Hepatocyte (in vitro differentiated cells): ENCODE data around the gene ZNF319. TPM values are rescaled to one million over a fixed set of nuclear protein-coding genes. Genes with fewer than 3 reads are reported as not detected.

Source experiments
- DNase-seq: peaks from one replicate; pipeline ENCODE4 v3.0.0-alpha.2; 2016; ENCODE audit warnings: low spot score
- H2AFZ ChIP-seq: fragments of 200-600 bp; sonication (generic); 2 replicates; pipeline ENCODE4 v1.6.0; 2016; ENCODE audit warnings: antibody characterized with exemption, mild to moderate bottlenecking
- H3K27ac ChIP-seq: fragments of 200-600 bp; sonication (generic); 2 replicates; pipeline ENCODE4 v1.5.1; 2016; ENCODE audit warnings: mild to moderate bottlenecking
- H3K27me3 ChIP-seq: fragments of 200-600 bp; sonication (generic); 2 replicates; pipeline ENCODE4 v1.6.1; 2016
- H3K36me3 ChIP-seq: fragments of 200-600 bp; sonication (generic); replicated peaks from 2 replicates; pipeline ENCODE4 v1.5.1; 2016; ENCODE audit warnings: low read depth; ENCODE audit not compliant: insufficient read depth
- H3K4me1 ChIP-seq: fragments of 200-600 bp; sonication (generic); 2 replicates; pipeline ENCODE4 v1.5.1; 2016; ENCODE audit warnings: mild to moderate bottlenecking, moderate library complexity; ENCODE audit not compliant: insufficient read depth
- H3K4me2 ChIP-seq: fragments of 200-600 bp; sonication (generic); 2 replicates; pipeline ENCODE4 v1.6.0; 2016
- H3K4me3 ChIP-seq: fragments of 200-600 bp; sonication (generic); 2 replicates; pipeline ENCODE4 v1.5.1; 2016; ENCODE audit warnings: mild to moderate bottlenecking
- H3K79me2 ChIP-seq: fragments of 200-600 bp; sonication (generic); 2 replicates; pipeline ENCODE4 v1.6.0; 2017; ENCODE audit warnings: mild to moderate bottlenecking
- H3K9me2 ChIP-seq: fragments of 200-600 bp; sonication (generic); replicated peaks from 2 replicates; pipeline ENCODE4 v1.6.0; 2017; ENCODE audit warnings: mild to moderate bottlenecking; ENCODE audit not compliant: insufficient read depth
- H3K9me3 ChIP-seq: fragments of 200-600 bp; sonication (generic); 2 replicates; pipeline ENCODE4 v1.5.1; 2016; ENCODE audit warnings: low read depth, mild to moderate bottlenecking
- H4K20me1 ChIP-seq: fragments of 200-600 bp; sonication (generic); 2 replicates; pipeline ENCODE4 v1.6.0; 2016; ENCODE audit warnings: mild to moderate bottlenecking; ENCODE audit not compliant: insufficient read depth, poor library complexity, severe bottlenecking
- CTCF ChIP-seq: fragments of 200-600 bp; sonication (generic); IDR thresholded peaks from 2 replicates; pipeline ENCODE4 v1.5.1; 2016; ENCODE audit warnings: antibody characterized with exemption, mild to moderate bottlenecking; ENCODE audit not compliant: poor library complexity
- EZH2 ChIP-seq: fragments of 200-600 bp; sonication (generic); IDR thresholded peaks from 2 replicates; pipeline ENCODE4 v1.6.1; 2016; ENCODE audit warnings: antibody characterized with exemption, mild to moderate bottlenecking, borderline replicate concordance
- EZH2phosphoT487 ChIP-seq: fragments of 200-600 bp; sonication (generic); IDR thresholded peaks from one replicate; pipeline ENCODE4 v1.6.1; 2018; ENCODE audit warnings: antibody characterized with exemption, mild to moderate bottlenecking, low read depth, moderate library complexity; ENCODE audit not compliant: unreplicated experiment, severe bottlenecking
- WGBS: methylation state at CpG from one replicate; pipeline ENCODE4 v1.1.6; 2016; ENCODE audit warnings: low lambda C conversion rate; ENCODE audit errors: missing lambda C conversion rate; 5-methylcytosine and 5-hydroxymethylcytosine counted together
- polyA plus RNA-seq: library from polyadenylated mRNA; unstranded; fragments of >200 nt; fragmentation: Nextera tagmentation; extraction: Ambion mirVana; gene quantifications from 2 replicates; pipeline ENCODE4 v1.2.1, GENCODE V29; 2016
- total RNA-seq: library from RNA; depleted of rRNA; stranded (reverse); fragments of >200 nt; gene quantifications from 2 replicates; pipeline ENCODE4 v1.2.3, GENCODE V29; 2014

The ZNF319 gene
- total and polyA plus RNA-seq, 2 experiments from 2014 or later = 5.3 to 8.3 TPM

GRCh38 chr16:57950382-57950781, 50.1 kb downstream of the ZNF319 start:
- Histone ChIP-seq H3K9me3 (no peaks in the 10 kb centered on the region), H4K20me1 (no peaks in the 10 kb centered on the region), H3K36me3 (no peaks in the 10 kb centered on the region), H2AFZ (no peak overlapping the region), H3K27me3 (no peaks in the 10 kb centered on the region), H3K27ac (no peak overlapping the region), H3K9me2 (no peaks in the 10 kb centered on the region), H3K4me2 (no peak overlapping the region), H3K4me1 (no peaks in the 10 kb centered on the region), H3K4me3 (no peak overlapping the region), H3K79me2 (no peaks in the 10 kb centered on the region)
- WGBS = 59% methylated on average over 6 of the region's 6 CpGs
- no peak for DNase-seq
- TF ChIP-seq EZH2phosphoT487 (no peak), CTCF (no peak), EZH2 (no peak)

GRCh38 chr16:57949595-57950238, 50.8 kb downstream of the ZNF319 start:
- Histone ChIP-seq H4K20me1 (no peaks in the 10 kb centered on the region), H3K9me2 (no peaks in the 10 kb centered on the region), H3K79me2 (no peaks in the 10 kb centered on the region), H3K4me1 (no peaks in the 10 kb centered on the region), H3K36me3 (no peaks in the 10 kb centered on the region), H3K27me3 (no peaks in the 10 kb centered on the region), H3K4me3 (no peak overlapping the region), H3K4me2 (no peak overlapping the region), H3K9me3 (no peaks in the 10 kb centered on the region), H2AFZ (no peak overlapping the region), H3K27ac (no peak overlapping the region)
- no peak for TF ChIP-seq EZH2
- TF ChIP-seq EZH2phosphoT487 = no peak
- TF ChIP-seq CTCF = no peak
- 83% methylated on average over 5 of the region's 5 CpGs for WGBS
- no peak for DNase-seq

- H3K4me2 ChIP-seq = no peak overlapping the region
- H3K27me3 ChIP-seq = no peaks in the 10 kb centered on the region
- DNase-seq = no peak
- no peaks in the 10 kb centered on the region for H3K4me1 ChIP-seq
- WGBS = 58% methylated on average over 2 of the region's 2 CpGs
- TF ChIP-seq EZH2 (no peak), CTCF (no peak), EZH2phosphoT487 (no peak)
- H4K20me1 ChIP-seq = no peaks in the 10 kb centered on the region
- no peak overlapping the region for H3K27ac ChIP-seq
- H3K9me3 ChIP-seq = no peaks in the 10 kb centered on the region
- no peak overlapping the region for H2AFZ ChIP-seq
- no peaks in the 10 kb centered on the region for H3K36me3 ChIP-seq
- no peaks in the 10 kb centered on the region for H3K79me2 ChIP-seq
- H3K9me2 ChIP-seq = no peaks in the 10 kb centered on the region
- no peak overlapping the region for H3K4me3 ChIP-seq
Measured at GRCh38 chr16:57949013-57949412, 51.5 kb downstream of the ZNF319 start.

- WGBS = 90% methylated on average over 5 of the region's 5 CpGs
- Histone ChIP-seq H3K27ac (no peak overlapping the region), H3K4me1 (no peaks in the 10 kb centered on the region), H3K9me2 (no peaks in the 10 kb centered on the region), H3K36me3 (no peaks in the 10 kb centered on the region), H3K9me3 (no peaks in the 10 kb centered on the region), H2AFZ (no peak overlapping the region), H3K27me3 (no peaks in the 10 kb centered on the region), H3K4me3 (no peak overlapping the region), H3K79me2 (no peaks in the 10 kb centered on the region), H4K20me1 (no peaks in the 10 kb centered on the region), H3K4me2 (no peak overlapping the region)
- TF ChIP-seq EZH2phosphoT487 = no peak
- no peak for TF ChIP-seq EZH2
- no peak for TF ChIP-seq CTCF
- no peak for DNase-seq
Measured at GRCh38 chr16:57948027-57948426, 52.4 kb downstream of the ZNF319 start.
